ENCODE data around the gene SPATS2.
A peak's percentile ranks its signal among the peaks of the same experiment; 100 is the strongest.
"Not testable (repeated sequence)": the region's sequence is repeated elsewhere in the genome, so short reads cannot be mapped to it uniquely, and the experiment has no call there.

SPATS2 gene

GRCh38 chr12:49367381-49368239, at the start of gene SPATS2:
Gene SPATS2, plus strand, starts transcription at chr12:49367462. Its CDS starts 93,551 bp downstream, at chr12:49461013.
- DNase-seq (ENCODE audit: low spot score): peak; percentile 46

- DNase-seq (ENCODE audit: low spot score): not testable (repeated sequence)
Measured at GRCh38 chr12:49320411-49321103, 46.7 kb upstream of the SPATS2 start.

- DNase-seq (ENCODE audit: low spot score): no peak
Measured at GRCh38 chr12:49322367-49322707, 44.9 kb upstream of the SPATS2 start.

GRCh38 chr12:49322708-49323523, 44.3 kb upstream of the SPATS2 start, which contains the start of gene TROAP:
Gene TROAP, plus strand, starts transcription at chr12:49323255. Its CDS starts 354 bp downstream, at chr12:49323609.
- DNase-seq (ENCODE audit: low spot score): peak; percentile 98

GRCh38 chr12:49323524-49324097, 43.7 kb upstream of the SPATS2 start:
- DNase-seq (ENCODE audit: low spot score): no peak

GRCh38 chr12:49325606-49326005, 41.7 kb upstream of the SPATS2 start:
- no peak for DNase-seq (ENCODE audit: low spot score)

- DNase-seq (ENCODE audit: low spot score): no peak
Measured at GRCh38 chr12:49327368-49327767, 39.9 kb upstream of the SPATS2 start.

GRCh38 chr12:49327887-49328286, 39.4 kb upstream of the SPATS2 start:
- no peak for DNase-seq (ENCODE audit: low spot score)

- DNase-seq (ENCODE audit: low spot score): no peak
Measured at GRCh38 chr12:49328816-49329215, 38.4 kb upstream of the SPATS2 start.

GRCh38 chr12:49330032-49330619, 37.1 kb upstream of the SPATS2 start:
- DNase-seq (ENCODE audit: low spot score): no peak

- DNase-seq (ENCODE audit: low spot score): no peak
Measured at GRCh38 chr12:49330631-49331379, 36.5 kb upstream of the SPATS2 start.

GRCh38 chr12:49331380-49332222, 35.7 kb upstream of the SPATS2 start:
- DNase-seq (ENCODE audit: low spot score): peak; percentile 71

- DNase-seq (ENCODE audit: low spot score): no peak
Measured at GRCh38 chr12:49332441-49332861, 34.8 kb upstream of the SPATS2 start.

- DNase-seq (ENCODE audit: low spot score): no peak
Measured at GRCh38 chr12:49332891-49333371, 34.3 kb upstream of the SPATS2 start.

GRCh38 chr12:49333778-49334177, 33.5 kb upstream of the SPATS2 start:
- DNase-seq (ENCODE audit: low spot score): not testable (repeated sequence)

- no peak for DNase-seq (ENCODE audit: low spot score)
Measured at GRCh38 chr12:49334226-49334625, 33.0 kb upstream of the SPATS2 start.

- DNase-seq (ENCODE audit: low spot score): no peak
Measured at GRCh38 chr12:49334681-49335080, 32.6 kb upstream of the SPATS2 start.

GRCh38 chr12:49335118-49335954, 31.9 kb upstream of the SPATS2 start:
- DNase-seq (ENCODE audit: low spot score): no peak
